Measurements from ENCODE around the gene WFDC10B. TPM values are rescaled to one million over a fixed set of nuclear protein-coding genes. Genes with fewer than 3 reads are reported as not detected.
A peak's percentile ranks its signal among the peaks of the same experiment; 100 is the strongest.
"Not testable (repeated sequence)": the region's sequence is repeated elsewhere in the genome, so short reads cannot be mapped to it uniquely, and the experiment has no call there.

Gene WFDC10B
- polyA plus RNA-seq, 3 donors, result not detected

DNA sequence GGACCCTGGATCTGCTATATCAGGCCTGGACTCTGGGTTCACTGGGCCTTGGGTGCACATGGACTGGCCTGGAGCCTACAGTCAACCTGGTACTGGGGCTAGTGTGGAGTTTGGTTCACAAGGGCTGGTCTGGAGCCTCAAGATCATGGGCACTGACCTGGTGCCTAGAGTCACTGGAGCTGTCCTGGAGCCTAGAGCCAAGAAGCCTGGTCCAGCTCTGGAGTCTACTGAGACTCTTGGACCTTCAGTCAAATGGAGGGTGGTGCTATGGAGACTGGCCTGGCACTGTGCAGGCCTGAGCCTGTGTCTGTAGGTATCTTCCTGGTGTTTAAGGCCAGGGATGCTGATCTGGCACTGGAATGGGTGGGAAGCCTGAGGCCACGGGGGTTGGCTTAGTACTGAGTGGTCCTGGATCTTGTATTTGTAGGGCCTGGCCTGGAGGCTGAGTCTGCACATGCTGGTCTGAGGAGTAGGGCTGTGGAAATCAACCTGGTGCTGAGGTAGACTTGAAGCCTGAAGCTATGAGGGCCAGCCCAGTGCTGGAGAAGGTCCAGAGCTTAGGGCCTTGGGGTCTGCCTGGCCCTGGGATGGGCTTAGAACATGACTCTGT lies 57.3 kb downstream of the WFDC10B start:
- intact Hi-C loops (cut with micrococcal nuclease), result no loop called here
- 50% methylated on average over 1 of the region's 1 CpG for WGBS (ENCODE audit: insufficient coverage)
- no peaks in the 10 kb centered on the region for H3K79me2 ChIP-seq (ENCODE audit: insufficient read depth, low read length)
- no peak for DNase-seq
- Mint-ChIP-seq H3K27me3 (ENCODE audit: low read depth in 3 of 3) (peaks cover 4 to 7% (median 6%) of the 10 kb centered on the region in 3 donors), H3K27ac (no peak overlapping the region), H3K4me1 (no peaks in the 10 kb centered on the region), H3K36me3 (no peaks in the 10 kb centered on the region), H3K4me3 (no peak overlapping the region), H3K9me3 (peaks cover 5 to 15% (median 8%) of the 10 kb centered on the region in 7 donors)
- no peaks in the 10 kb centered on the region for H3K4me1 ChIP-seq (ENCODE audit: control insufficient read depth in 1 of 2, insufficient read depth in 2 of 2, low read length in 2 of 2)
- no peaks in the 10 kb centered on the region for H3K36me3 ChIP-seq (replicated peaks in 1 of 2; ENCODE audit: control insufficient read depth in 1 of 2, insufficient read depth in 2 of 2, low read length in 2 of 2)
- H3K27me3 ChIP-seq (ENCODE audit: control insufficient read depth in 2 of 2, insufficient read depth in 2 of 2, low read length in 2 of 2), result no peaks in the 10 kb centered on the region
- no peak overlapping the region for H3K4me3 ChIP-seq (replicated peaks in 1 of 3; ENCODE audit: low read depth in 2 of 3, low read length in 3 of 3)
- no peak overlapping the region for H3K9ac ChIP-seq (ENCODE audit: insufficient read depth, low read length, poor library complexity, severe bottlenecking)
- no peak overlapping the region for H3K27ac ChIP-seq (ENCODE audit: low read depth in 1 of 2, low read length in 2 of 2)
- TF ChIP-seq, protein P1, sequence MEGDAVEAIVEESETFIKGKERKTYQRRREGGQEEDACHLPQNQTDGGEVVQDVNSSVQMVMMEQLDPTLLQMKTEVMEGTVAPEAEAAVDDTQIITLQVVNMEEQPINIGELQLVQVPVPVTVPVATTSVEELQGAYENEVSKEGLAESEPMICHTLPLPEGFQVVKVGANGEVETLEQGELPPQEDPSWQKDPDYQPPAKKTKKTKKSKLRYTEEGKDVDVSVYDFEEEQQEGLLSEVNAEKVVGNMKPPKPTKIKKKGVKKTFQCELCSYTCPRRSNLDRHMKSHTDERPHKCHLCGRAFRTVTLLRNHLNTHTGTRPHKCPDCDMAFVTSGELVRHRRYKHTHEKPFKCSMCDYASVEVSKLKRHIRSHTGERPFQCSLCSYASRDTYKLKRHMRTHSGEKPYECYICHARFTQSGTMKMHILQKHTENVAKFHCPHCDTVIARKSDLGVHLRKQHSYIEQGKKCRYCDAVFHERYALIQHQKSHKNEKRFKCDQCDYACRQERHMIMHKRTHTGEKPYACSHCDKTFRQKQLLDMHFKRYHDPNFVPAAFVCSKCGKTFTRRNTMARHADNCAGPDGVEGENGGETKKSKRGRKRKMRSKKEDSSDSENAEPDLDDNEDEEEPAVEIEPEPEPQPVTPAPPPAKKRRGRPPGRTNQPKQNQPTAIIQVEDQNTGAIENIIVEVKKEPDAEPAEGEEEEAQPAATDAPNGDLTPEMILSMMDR (IDR thresholded peaks at IDR 0.05), result no peak
- peaks cover 0 to 7% of the 10 kb centered on the region in 2 donors for H3K9me3 ChIP-seq (replicated peaks in 1 of 2; ENCODE audit: control insufficient read depth in 1 of 2, insufficient read depth in 1 of 2, low read length in 2 of 2)
- no peak overlapping the region for H3K4me2 ChIP-seq (replicated peaks; ENCODE audit: extremely low read depth, low read length, poor library complexity, severe bottlenecking)
- no peak overlapping the region for H2AFZ ChIP-seq (ENCODE audit: insufficient read depth, low read depth, low read length, poor library complexity, severe bottlenecking)
- H4K20me1 ChIP-seq (ENCODE audit: insufficient read depth, low read length), result no peaks in the 10 kb centered on the region

DNA sequence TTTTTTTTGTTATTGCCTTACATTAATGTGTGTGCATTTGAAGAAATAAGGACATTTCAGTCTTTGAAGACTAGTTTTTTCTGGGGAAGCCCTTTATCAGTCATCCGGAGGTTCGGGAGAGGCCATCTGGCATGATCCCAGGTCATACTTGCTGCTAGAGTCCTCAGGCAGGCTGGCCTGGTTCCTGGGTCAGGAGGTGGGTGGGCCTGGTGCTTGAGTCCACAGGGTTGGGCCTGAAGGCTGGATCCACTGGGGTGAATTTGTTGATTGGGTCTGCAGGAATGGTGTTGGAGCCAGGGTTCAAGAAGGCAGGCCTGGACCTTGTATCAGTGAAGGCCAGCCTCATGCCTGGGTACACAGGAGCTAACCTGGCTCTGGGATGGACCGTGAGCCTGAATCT lies 57.9 kb downstream of the WFDC10B start:
- H4K20me1 ChIP-seq (ENCODE audit: insufficient read depth, low read length), result no peaks in the 10 kb centered on the region
- H3K79me2 ChIP-seq (ENCODE audit: insufficient read depth, low read length), result no peaks in the 10 kb centered on the region
- TF ChIP-seq, protein P1 (IDR thresholded peaks at IDR 0.05), result no peak
- no peak overlapping the region for H3K4me3 Mint-ChIP-seq
- peaks cover 0 to 7% of the 10 kb centered on the region in 2 donors for H3K9me3 ChIP-seq (replicated peaks in 1 of 2; ENCODE audit: control insufficient read depth in 1 of 2, insufficient read depth in 1 of 2, low read length in 2 of 2)
- H3K27me3 ChIP-seq (ENCODE audit: control insufficient read depth in 2 of 2, insufficient read depth in 2 of 2, low read length in 2 of 2), result no peaks in the 10 kb centered on the region
- H3K27me3 Mint-ChIP-seq (ENCODE audit: low read depth in 3 of 3), result peaks cover 4 to 7% (median 6%) of the 10 kb centered on the region in 3 donors
- H3K4me3 ChIP-seq (replicated peaks in 1 of 3; ENCODE audit: low read depth in 2 of 3, low read length in 3 of 3), result no peak overlapping the region
- H2AFZ ChIP-seq (ENCODE audit: insufficient read depth, low read depth, low read length, poor library complexity, severe bottlenecking), result no peak overlapping the region
- intact Hi-C loops (cut with micrococcal nuclease), result no loop called here
- H3K9me3 Mint-ChIP-seq, result peaks cover 5 to 15% (median 8%) of the 10 kb centered on the region in 7 donors
- H3K36me3 Mint-ChIP-seq, result no peaks in the 10 kb centered on the region
- H3K27ac Mint-ChIP-seq, result peak overlapping the region in 1 of 7 donors; percentile 11
- DNase-seq, result no peak
- H3K27ac ChIP-seq (ENCODE audit: low read depth in 1 of 2, low read length in 2 of 2), result no peak overlapping the region
- no peaks in the 10 kb centered on the region for H3K36me3 ChIP-seq (replicated peaks in 1 of 2; ENCODE audit: control insufficient read depth in 1 of 2, insufficient read depth in 2 of 2, low read length in 2 of 2)
- no peaks in the 10 kb centered on the region for H3K4me1 Mint-ChIP-seq
- H3K4me2 ChIP-seq (replicated peaks; ENCODE audit: extremely low read depth, low read length, poor library complexity, severe bottlenecking), result no peak overlapping the region
- no peaks in the 10 kb centered on the region for H3K4me1 ChIP-seq (ENCODE audit: control insufficient read depth in 1 of 2, insufficient read depth in 2 of 2, low read length in 2 of 2)
- no peak overlapping the region for H3K9ac ChIP-seq (ENCODE audit: insufficient read depth, low read length, poor library complexity, severe bottlenecking)
- WGBS (ENCODE audit: insufficient coverage), result 94% methylated on average over 3 of the region's 3 CpGs

DNA sequence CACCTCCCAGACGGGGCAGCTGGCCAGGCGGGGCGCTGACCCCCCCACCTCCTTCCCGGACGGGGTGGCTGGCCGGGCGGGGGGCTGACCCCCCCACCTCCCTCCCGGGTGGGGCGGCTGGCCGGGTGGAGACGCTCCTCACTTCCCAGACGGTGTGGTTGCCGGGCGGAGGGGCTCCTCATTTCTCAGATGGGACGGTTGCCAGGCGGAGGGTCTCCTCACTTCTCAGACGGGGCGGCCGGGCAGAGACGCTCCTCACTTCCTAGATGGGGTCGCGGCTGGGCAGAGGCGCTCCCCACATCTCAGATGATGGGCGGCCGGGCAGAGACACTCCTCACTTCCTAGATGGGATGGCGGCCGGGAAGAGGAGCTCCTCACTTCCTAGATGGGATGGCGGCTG lies 59.0 kb downstream of the WFDC10B start:
- H3K4me1 Mint-ChIP-seq; H3K27me3 Mint-ChIP-seq (ENCODE audit: low read depth in 3 of 3); H3K4me2 ChIP-seq (replicated peaks; ENCODE audit: extremely low read depth, low read length, poor library complexity, severe bottlenecking); intact Hi-C loops (cut with micrococcal nuclease); H3K27me3 ChIP-seq (ENCODE audit: control insufficient read depth in 2 of 2, insufficient read depth in 2 of 2, low read length in 2 of 2); H3K27ac Mint-ChIP-seq; H3K4me3 Mint-ChIP-seq; H3K9ac ChIP-seq (ENCODE audit: insufficient read depth, low read length, poor library complexity, severe bottlenecking); H3K27ac ChIP-seq (ENCODE audit: low read depth in 1 of 2, low read length in 2 of 2); H3K4me3 ChIP-seq (replicated peaks in 1 of 3; ENCODE audit: low read depth in 2 of 3, low read length in 3 of 3); H3K36me3 ChIP-seq (replicated peaks in 1 of 2; ENCODE audit: control insufficient read depth in 1 of 2, insufficient read depth in 2 of 2, low read length in 2 of 2); H3K4me1 ChIP-seq (ENCODE audit: control insufficient read depth in 1 of 2, insufficient read depth in 2 of 2, low read length in 2 of 2); H4K20me1 ChIP-seq (ENCODE audit: insufficient read depth, low read length); H3K79me2 ChIP-seq (ENCODE audit: insufficient read depth, low read length); H2AFZ ChIP-seq (ENCODE audit: insufficient read depth, low read depth, low read length, poor library complexity, severe bottlenecking); DNase-seq; H3K9me3 ChIP-seq (replicated peaks in 1 of 2; ENCODE audit: control insufficient read depth in 1 of 2, insufficient read depth in 1 of 2, low read length in 2 of 2); H3K36me3 Mint-ChIP-seq: not testable (repeated sequence)
- peaks cover 5 to 15% (median 6%) of the 10 kb centered on the region in 7 donors for H3K9me3 Mint-ChIP-seq
- 97% methylated on average over 10 of the region's 28 CpGs for WGBS (ENCODE audit: insufficient coverage)

Measured in CD14-positive monocyte (primary cell).